A549 (cell line): ENCODE measurements around the gene RPRM. TPM values are rescaled to one million over a fixed set of nuclear protein-coding genes. Genes with fewer than 3 reads are reported as not detected.
"Not testable (repeated sequence)": the region's sequence is repeated elsewhere in the genome, so short reads cannot be mapped to it uniquely, and the experiment has no call there.

Experiments
- ATAC-seq, 2 experiments: fragments of 200-7000 bp in 1 of 2; fragments of >200 bp in 1 of 2; cut with Nextera tagmentation in 1 of 2; cut with Tn5 transposase in 1 of 2; 3 replicates each; pipeline versions ENCODE4 v1.8.0 to v1.9.1; 2018 to 2020; ENCODE audit warnings: mild to moderate bottlenecking in 1 of 2, moderate library complexity in 1 of 2
- CTCF ChIA-PET: fragments of 300-600 bp; sonication (Branson Sonifier 250); formaldehyde crosslinking; extraction: SDS; loops from one replicate; lab custom pipeline; 2021; ENCODE audit warnings: antibody characterized with exemption, inconsistent platforms; lab: Yijun Ruan, JAX
- POLR2A ChIA-PET: fragments of 350-600 bp; formaldehyde crosslinking; extraction: SDS; loops from one replicate; lab custom pipeline; 2021; ENCODE audit warnings: antibody characterized with exemption, inconsistent platforms; lab: Yijun Ruan, JAX
- DNase-seq, 2 experiments: peaks; one replicate each; pipeline versions ENCODE4 v3.0.0 to v3.0.0-alpha.2; 2011 to 2016; ENCODE audit warnings: low read depth in 1 of 2, low spot score in 1 of 2
- FAIRE-seq: peaks from 2 replicates; lab custom pipeline; 2011; peaks lifted over from hg19 to GRCh38; lab: Jason Lieb, UNC
- H3K27ac ChIP-seq, 2 experiments: fragments of >200 bp; sonication (Bioruptor Twin); formaldehyde crosslinking; 3 replicates each; pipeline ENCODE4 v1.5.1; 2016 to 2017
- H3K4me1 ChIP-seq: fragments of >200 bp; sonication (Bioruptor Twin); formaldehyde crosslinking; 3 replicates; pipeline ENCODE4 v1.6.1; 2016
- H3K4me2 ChIP-seq: fragments of >200 bp; sonication (Bioruptor Twin); formaldehyde crosslinking; 3 replicates; pipeline ENCODE4 v1.6.1; 2016
- H3K4me3 ChIP-seq: fragments of >200 bp; sonication (Bioruptor Twin); formaldehyde crosslinking; 3 replicates; pipeline ENCODE4 v1.5.1; 2016
- H3K9me3 ChIP-seq: fragments of >200 bp; sonication (Bioruptor Twin); formaldehyde crosslinking; 3 replicates; pipeline ENCODE4 v1.6.1; 2016
- ATOH8 ChIP-seq: fragments of 250-450 bp; sonication (Bioruptor Pico); IDR thresholded peaks from 2 replicates; pipeline ENCODE4 v1.5.0; 2020; ENCODE audit warnings: low read depth, mild to moderate bottlenecking, moderate library complexity
- BCL3 ChIP-seq: fragments of >200 bp; sonication (Bioruptor Twin); formaldehyde crosslinking; IDR thresholded peaks from 3 replicates; pipeline ENCODE4 v1.6.1; 2016
- BHLHE40 ChIP-seq: IDR thresholded peaks from 2 replicates; pipeline ENCODE4 v1.6.1; 2012; ENCODE audit warnings: low read depth, low read length, inconsistent platforms
- EHMT2 ChIP-seq: fragments of 200-600 bp; sonication (generic); IDR thresholded peaks from 2 replicates; pipeline ENCODE4 v1.6.1; 2016; ENCODE audit warnings: antibody characterized with exemption, low read depth, mild to moderate bottlenecking, moderate library complexity
- ELK1 ChIP-seq: fragments of 150-350 bp; IDR thresholded peaks from 2 replicates; pipeline ENCODE4 v1.6.1; 2014; ENCODE audit warnings: low read depth, mild to moderate bottlenecking, low read length
- FOSB ChIP-seq: fragments of 250-450 bp; sonication (Bioruptor Pico); IDR thresholded peaks from 2 replicates; pipeline ENCODE4 v1.5.0; 2020; ENCODE audit warnings: mild to moderate bottlenecking, moderate library complexity
- FOSL2 ChIP-seq, 2 experiments: fragments of 450-650 bp in 1 of 2; fragments of >200 bp in 1 of 2; sonication (Bioruptor Twin) in 1 of 2; formaldehyde crosslinking; IDR thresholded peaks; 2 replicates each; pipeline versions ENCODE4 v1.5.0 to v1.6.1; 2016 to 2020; ENCODE audit warnings: mild to moderate bottlenecking in 1 of 2, moderate library complexity in 1 of 2
- FOXS1 ChIP-seq: fragments of 250-450 bp; sonication (Bioruptor Pico); IDR thresholded peaks from 2 replicates; pipeline ENCODE4 v1.5.0; 2020; ENCODE audit warnings: mild to moderate bottlenecking, moderate library complexity
- HOXA7 ChIP-seq: fragments of 250-450 bp; sonication (Bioruptor Pico); IDR thresholded peaks from 2 replicates; pipeline ENCODE4 v1.5.0; 2020; ENCODE audit warnings: mild to moderate bottlenecking, moderate library complexity
- JUNB ChIP-seq: fragments of >200 bp; sonication (Bioruptor Twin); formaldehyde crosslinking; IDR thresholded peaks from 2 replicates; pipeline ENCODE4 v1.6.1; 2016
- KDM5A ChIP-seq: fragments of 200-600 bp; sonication (generic); IDR thresholded peaks from 2 replicates; pipeline ENCODE4 v1.6.1; 2016; ENCODE audit warnings: antibody characterized with exemption, mild to moderate bottlenecking
- MAFK ChIP-seq: fragments of 450-650 bp; IDR thresholded peaks from 2 replicates; pipeline ENCODE4 v1.6.1; 2014; ENCODE audit not compliant: partially characterized antibody
- MAX ChIP-seq: IDR thresholded peaks from 2 replicates; pipeline ENCODE4 v1.6.1; 2012
- MAZ ChIP-seq: fragments of 150-350 bp; IDR thresholded peaks from 2 replicates; pipeline ENCODE4 v1.6.1; 2014; ENCODE audit warnings: antibody characterized with exemption, low read depth, low read length, borderline replicate concordance
- NPAS2 ChIP-seq: fragments of 250-450 bp; sonication (Bioruptor Pico); IDR thresholded peaks from 2 replicates; pipeline ENCODE4 v1.8.0; 2022; ENCODE audit warnings: mild to moderate bottlenecking, moderate library complexity, borderline replicate concordance
- NR3C1 ChIP-seq: fragments of >200 bp; sonication (Bioruptor Twin); formaldehyde crosslinking; IDR thresholded peaks from 3 replicates; pipeline ENCODE4 v1.6.1; 2017
- PHF8 ChIP-seq: fragments of 200-600 bp; sonication (generic); IDR thresholded peaks from 2 replicates; pipeline ENCODE4 v1.6.1; 2016; ENCODE audit warnings: low read depth, mild to moderate bottlenecking, antibody characterized with exemption, moderate library complexity, borderline replicate concordance
- RAD21 ChIP-seq, 2 experiments: fragments of >200 bp in 1 of 2; sonication (Bioruptor Twin) in 1 of 2; formaldehyde crosslinking in 1 of 2; IDR thresholded peaks in 1 of 2; conservative IDR thresholded peaks in 1 of 2; 2 replicates in 1 of 2; 3 replicates in 1 of 2; pipeline ENCODE4 v1.6.1; 2012 to 2018; ENCODE audit warnings: inconsistent platforms in 1 of 2
- RCOR1 ChIP-seq: fragments of 150-350 bp; IDR thresholded peaks from 2 replicates; pipeline ENCODE4 v1.6.1; 2014; ENCODE audit warnings: antibody characterized with exemption, low read length, low read depth
- WGBS: methylation state at CpG from one replicate; pipeline ENCODE4 v1.1.6; 2017; ENCODE audit errors: missing lambda C conversion rate; 5-methylcytosine and 5-hydroxymethylcytosine counted together
- polyA plus RNA-seq, 4 experiments: library from polyadenylated mRNA; depleted of rRNA in 3 of 4; stranded (reverse); fragments of >200 nt; fragmentation: RNase III in 1 of 4; extraction: RNeasy Plus Mini Kit Qiagen cat#74134 plus additional on column Dnase treatment in 1 of 4; gene quantifications; 2 replicates in 3 of 4; 3 replicates in 1 of 4; pipeline ENCODE4 v1.2.3, GENCODE V29; 2011 to 2017

Gene RPRM
- polyA plus RNA-seq, 2 of the 4 experiments (the other 2 are of a cell fraction): not detected

- H3K4me3 ChIP-seq, H3K9me3 ChIP-seq, FAIRE-seq, POLR2A ChIA-PET, H3K4me2 ChIP-seq, H3K4me1 ChIP-seq, ATAC-seq, CTCF ChIA-PET, H3K27ac ChIP-seq, DNase-seq: not testable (repeated sequence)
- WGBS: 47% methylated on average over 2 of the region's 2 CpGs
These were observed 38.5 kb downstream of the RPRM start for GRCh38 chr2:153440090-153440489.

- CTCF ChIA-PET: no interaction called here
- TF ChIP-seq MAFK: peak; percentile 42
- no peak for TF ChIP-seq RAD21 (conservative IDR thresholded peaks at IDR 0.05 in 1 of 2, IDR thresholded peaks at IDR 0.05 in 1 of 2)
- 50% methylated on average over 3 of the region's 3 CpGs for WGBS
- Histone ChIP-seq H3K27ac (no peak overlapping the region), H3K4me1 (no peaks in the 10 kb centered on the region), H3K4me3 (no peak overlapping the region), H3K4me2 (no peak overlapping the region), H3K9me3 (no peaks in the 10 kb centered on the region)
- ATAC-seq (no peak), DNase-seq (no peak), FAIRE-seq (no peak)
- POLR2A ChIA-PET: no interaction called here
These were observed 45.2 kb downstream of the RPRM start for GRCh38 chr2:153433403-153433802.

- 0% methylated on average over 2 of the region's 2 CpGs for WGBS
- no peak for FAIRE-seq
- TF ChIP-seq JUNB (no peak), FOSL2 (IDR thresholded peaks at IDR 0.05) (no peak), FOSL2 (CRISPR knock-in tag; IDR thresholded peaks at IDR 0.05) (no peak), NPAS2 (CRISPR knock-in tag) (no peak), KDM5A (no peak), ATOH8 (CRISPR knock-in tag) (no peak), BCL3 (no peak), EHMT2 (no peak), HOXA7 (CRISPR knock-in tag) (no peak), BHLHE40 (no peak), NR3C1 (no peak), FOSB (no peak), ELK1 (no peak), RCOR1 (no peak), MAZ (no peak), FOXS1 (CRISPR knock-in tag) (no peak), PHF8 (no peak), MAX (no peak)
- ChIA-PET CTCF (no interaction called here), POLR2A (no interaction called here)
- H3K4me1 ChIP-seq: no peaks in the 10 kb centered on the region
- H3K4me2 ChIP-seq: no peak overlapping the region
- H3K27ac ChIP-seq: no peak overlapping the region
- H3K9me3 ChIP-seq: no peaks in the 10 kb centered on the region
- no peak for ATAC-seq
- no peak for DNase-seq
- no peak overlapping the region for H3K4me3 ChIP-seq
These were observed 46.2 kb downstream of the RPRM start for GRCh38 chr2:153432381-153432780.
